HG03045 (cell line): Measurements from ENCODE around the gene ZEB1.
"Not testable (repeated sequence)": the region's sequence is repeated elsewhere in the genome, so short reads cannot be mapped to it uniquely, and the experiment has no call there.

Experiments used
- ATAC-seq: cut with Tn5 transposase; IDR thresholded peaks from one replicate; pipeline ENCODE4 v1.9.1; 2021; ENCODE audit warnings: mild to moderate bottlenecking, moderate library complexity; ENCODE audit not compliant: unreplicated experiment

ZEB1 gene

GRCh38 chr10:31413325-31413724 is 94.3 kb downstream of the ZEB1 start:
- no peak for ATAC-seq

- ATAC-seq = no peak
Observed at GRCh38 chr10:31418481-31418880, 99.5 kb downstream of the ZEB1 start.

- no peak for ATAC-seq
Observed at GRCh38 chr10:31419394-31420063, 100.5 kb downstream of the ZEB1 start.

GRCh38 chr10:31421322-31421721 is 102.3 kb downstream of the ZEB1 start:
- ATAC-seq = no peak

- no peak for ATAC-seq
Observed at GRCh38 chr10:31422634-31423033, 103.6 kb downstream of the ZEB1 start.

- ATAC-seq = no peak
Observed at GRCh38 chr10:31424473-31424872, 105.5 kb downstream of the ZEB1 start.

- ATAC-seq = no peak
Observed at GRCh38 chr10:31426401-31426800, 107.4 kb downstream of the ZEB1 start.

GRCh38 chr10:31427334-31427733 is 108.3 kb downstream of the ZEB1 start:
- not testable (repeated sequence) for ATAC-seq

- ATAC-seq = not testable (repeated sequence)
Observed at GRCh38 chr10:31428499-31428898, 109.5 kb downstream of the ZEB1 start.

- ATAC-seq = no peak
Observed at GRCh38 chr10:31431021-31431420, 112.0 kb downstream of the ZEB1 start.

- ATAC-seq = no peak
Observed at GRCh38 chr10:31437959-31438358, 118.9 kb downstream of the ZEB1 start.

- ATAC-seq = no peak
Observed at GRCh38 chr10:31451766-31452165, 132.8 kb downstream of the ZEB1 start.

GRCh38 chr10:31456468-31456867 is 137.5 kb downstream of the ZEB1 start:
- no peak for ATAC-seq

- no peak for ATAC-seq
Observed at GRCh38 chr10:31457858-31458257, 138.8 kb downstream of the ZEB1 start.

GRCh38 chr10:31458974-31459373 is 140.0 kb downstream of the ZEB1 start:
- ATAC-seq = no peak

- no peak for ATAC-seq
Observed at GRCh38 chr10:31460242-31460641, 141.2 kb downstream of the ZEB1 start.

- no peak for ATAC-seq
Observed at GRCh38 chr10:31464552-31464951, 145.5 kb downstream of the ZEB1 start.

GRCh38 chr10:31466313-31466712 is 147.3 kb downstream of the ZEB1 start:
- ATAC-seq = no peak

- no peak for ATAC-seq
Observed at GRCh38 chr10:31467791-31468535, 148.9 kb downstream of the ZEB1 start.

- ATAC-seq = no peak
Observed at GRCh38 chr10:31468536-31468859, 149.5 kb downstream of the ZEB1 start.

GRCh38 chr10:31475519-31475918 is 156.5 kb downstream of the ZEB1 start:
- no peak for ATAC-seq

GRCh38 chr10:31476088-31476487 is 157.1 kb downstream of the ZEB1 start:
- ATAC-seq = no peak

GRCh38 chr10:31477584-31477983 is 158.6 kb downstream of the ZEB1 start:
- ATAC-seq = no peak
